Immature natural killer cell (primary cell): ENCODE data around the gene CELF2. TPM values are rescaled to one million over a fixed set of nuclear protein-coding genes. Genes with fewer than 3 reads are reported as not detected.

Experiments
- DNase-seq, 3 donors: peaks; one replicate each; pipeline ENCODE4 v3.0.0; 2022; ENCODE audit warnings: mixed read lengths in 1 of 3
- H3K27ac Mint-ChIP-seq, 6 donors: one replicate each; pipeline ENCODE4 v1.8.0; 2020; ENCODE audit warnings: mixed read lengths in 6 of 6, mild to moderate bottlenecking in 5 of 6, inconsistent platforms in 4 of 6, moderate library complexity in 3 of 6
- H3K27me3 Mint-ChIP-seq, 3 donors: one replicate each; pipeline ENCODE4 v1.8.0; 2020 to 2021; ENCODE audit warnings: low read depth in 3 of 3, mild to moderate bottlenecking in 3 of 3, mixed read lengths in 3 of 3, moderate library complexity in 3 of 3, inconsistent platforms in 1 of 3
- H3K36me3 Mint-ChIP-seq, 3 donors: one replicate each; pipeline ENCODE4 v1.8.0; 2020; ENCODE audit warnings: mixed read lengths in 3 of 3, inconsistent platforms in 2 of 3, mild to moderate bottlenecking in 2 of 3
- H3K4me1 Mint-ChIP-seq, 2 donors: one replicate each; pipeline ENCODE4 v1.8.0; 2020; ENCODE audit warnings: inconsistent platforms in 2 of 2, mild to moderate bottlenecking in 2 of 2, mixed read lengths in 2 of 2, moderate library complexity in 1 of 2
- H3K4me3 Mint-ChIP-seq, 5 donors: one replicate each; pipeline ENCODE4 v1.8.0; 2020; ENCODE audit warnings: mild to moderate bottlenecking in 5 of 5, mixed read lengths in 5 of 5, inconsistent platforms in 3 of 5, moderate library complexity in 3 of 5
- H3K9me3 Mint-ChIP-seq, 6 donors: one replicate each; pipeline ENCODE4 v1.8.0; 2020; ENCODE audit warnings: mild to moderate bottlenecking in 6 of 6, mixed read lengths in 6 of 6, inconsistent platforms in 4 of 6, moderate library complexity in 3 of 6
- polyA plus RNA-seq, 3 donors: library from polyadenylated mRNA; unstranded; fragments of 300-500 nt; fragmentation: Illumina TruSeq; gene quantifications; one replicate each; pipeline ENCODE4 v1.2.3, GENCODE V29; 2021

Gene CELF2
- polyA plus RNA-seq, 3 donors from 2014 or later: 64.2 to 174 (median 95.4) TPM

- no peaks in the 10 kb centered on the region for H3K9me3 Mint-ChIP-seq
- H3K36me3 Mint-ChIP-seq: no peaks in the 10 kb centered on the region
- H3K4me1 Mint-ChIP-seq: peaks cover 10 to 12% of the 10 kb centered on the region in 2 donors
- no peak for DNase-seq
- peaks cover 18 to 36% (median 19%) of the 10 kb centered on the region in 3 donors for H3K27me3 Mint-ChIP-seq
- H3K27ac Mint-ChIP-seq: no peak overlapping the region
- H3K4me3 Mint-ChIP-seq: peak overlapping the region in 3 of 5 donors; percentile 40 to 43 (median 42)
Measured at GRCh38 chr10:11019724-11020547, 2.3 kb downstream of the CELF2 start.

GRCh38 chr10:11020548-11020942, 2.9 kb downstream of the CELF2 start:
- no peak overlapping the region for H3K27ac Mint-ChIP-seq
- H3K9me3 Mint-ChIP-seq: no peaks in the 10 kb centered on the region
- H3K36me3 Mint-ChIP-seq: no peaks in the 10 kb centered on the region
- no peak for DNase-seq
- peaks cover 18 to 30% (median 19%) of the 10 kb centered on the region in 3 donors for H3K27me3 Mint-ChIP-seq
- H3K4me3 Mint-ChIP-seq: no peak overlapping the region
- H3K4me1 Mint-ChIP-seq: peaks cover 10 to 12% of the 10 kb centered on the region in 2 donors

- Mint-ChIP-seq H3K36me3 (no peaks in the 10 kb centered on the region), H3K4me1 (peaks cover 7 to 9% of the 10 kb centered on the region in 2 donors), H3K4me3 (no peak overlapping the region), H3K27me3 (peaks cover 15 to 22% (median 16%) of the 10 kb centered on the region in 3 donors), H3K27ac (no peak overlapping the region), H3K9me3 (no peaks in the 10 kb centered on the region)
- no peak for DNase-seq
Measured at GRCh38 chr10:11022213-11022612, 4.5 kb downstream of the CELF2 start.

- Mint-ChIP-seq H3K4me1 (peaks cover 5 to 7% of the 10 kb centered on the region in 2 donors), H3K9me3 (no peaks in the 10 kb centered on the region), H3K36me3 (no peaks in the 10 kb centered on the region), H3K4me3 (no peak overlapping the region), H3K27me3 (peaks cover 14 to 20% (median 16%) of the 10 kb centered on the region in 3 donors), H3K27ac (no peak overlapping the region)
- DNase-seq: no peak
Measured at GRCh38 chr10:11023009-11023953, 5.6 kb downstream of the CELF2 start.

GRCh38 chr10:11024596-11024995, 6.9 kb downstream of the CELF2 start:
- H3K27me3 Mint-ChIP-seq: peaks cover 10 to 18% (median 13%) of the 10 kb centered on the region in 3 donors
- no peak overlapping the region for H3K4me3 Mint-ChIP-seq
- no peak for DNase-seq
- H3K4me1 Mint-ChIP-seq: no peaks in the 10 kb centered on the region
- H3K9me3 Mint-ChIP-seq: no peaks in the 10 kb centered on the region
- no peaks in the 10 kb centered on the region for H3K36me3 Mint-ChIP-seq
- H3K27ac Mint-ChIP-seq: no peak overlapping the region

GRCh38 chr10:11025978-11026377, 8.3 kb downstream of the CELF2 start:
- no peak for DNase-seq
- H3K4me1 Mint-ChIP-seq: no peaks in the 10 kb centered on the region
- H3K4me3 Mint-ChIP-seq: no peak overlapping the region
- no peaks in the 10 kb centered on the region for H3K36me3 Mint-ChIP-seq
- no peaks in the 10 kb centered on the region for H3K9me3 Mint-ChIP-seq
- no peak overlapping the region for H3K27ac Mint-ChIP-seq
- H3K27me3 Mint-ChIP-seq: peaks cover 5 to 16% (median 7%) of the 10 kb centered on the region in 3 donors

GRCh38 chr10:11026773-11027172, 9.1 kb downstream of the CELF2 start:
- H3K36me3 Mint-ChIP-seq: no peaks in the 10 kb centered on the region
- H3K4me3 Mint-ChIP-seq: no peak overlapping the region
- H3K27me3 Mint-ChIP-seq: peaks cover 5 to 10% (median 7%) of the 10 kb centered on the region in 3 donors
- no peaks in the 10 kb centered on the region for H3K9me3 Mint-ChIP-seq
- no peaks in the 10 kb centered on the region for H3K4me1 Mint-ChIP-seq
- DNase-seq: no peak
- no peak overlapping the region for H3K27ac Mint-ChIP-seq

- peaks cover 2 to 9% (median 2%) of the 10 kb centered on the region in 3 donors for H3K27me3 Mint-ChIP-seq
- H3K4me3 Mint-ChIP-seq: no peak overlapping the region
- DNase-seq: no peak
- no peak overlapping the region for H3K27ac Mint-ChIP-seq
- H3K9me3 Mint-ChIP-seq: no peaks in the 10 kb centered on the region
- no peaks in the 10 kb centered on the region for H3K36me3 Mint-ChIP-seq
- H3K4me1 Mint-ChIP-seq: no peaks in the 10 kb centered on the region
Measured at GRCh38 chr10:11034762-11035161, 17.1 kb downstream of the CELF2 start.

GRCh38 chr10:11035301-11035991, 17.8 kb downstream of the CELF2 start:
- DNase-seq: no peak
- no peak overlapping the region for H3K27ac Mint-ChIP-seq
- no peak overlapping the region for H3K4me3 Mint-ChIP-seq
- H3K9me3 Mint-ChIP-seq: no peaks in the 10 kb centered on the region
- H3K4me1 Mint-ChIP-seq: no peaks in the 10 kb centered on the region
- H3K27me3 Mint-ChIP-seq: peaks cover 2 to 9% (median 2%) of the 10 kb centered on the region in 3 donors
- H3K36me3 Mint-ChIP-seq: no peaks in the 10 kb centered on the region

GRCh38 chr10:11036424-11037011, 18.8 kb downstream of the CELF2 start:
- Mint-ChIP-seq H3K4me3 (no peak overlapping the region), H3K36me3 (no peaks in the 10 kb centered on the region), H3K27ac (no peak overlapping the region), H3K4me1 (no peaks in the 10 kb centered on the region), H3K9me3 (no peaks in the 10 kb centered on the region), H3K27me3 (peaks cover 2 to 9% (median 2%) of the 10 kb centered on the region in 3 donors)
- no peak for DNase-seq

GRCh38 chr10:11037991-11038390, 20.3 kb downstream of the CELF2 start:
- Mint-ChIP-seq H3K27me3 (peaks cover 0 to 9% (median 2%) of the 10 kb centered on the region in 3 donors), H3K9me3 (no peaks in the 10 kb centered on the region), H3K4me1 (no peaks in the 10 kb centered on the region), H3K4me3 (no peak overlapping the region), H3K27ac (no peak overlapping the region), H3K36me3 (no peaks in the 10 kb centered on the region)
- DNase-seq: no peak

GRCh38 chr10:11042357-11042756, 24.7 kb downstream of the CELF2 start:
- no peak overlapping the region for H3K4me3 Mint-ChIP-seq
- DNase-seq: no peak
- no peaks in the 10 kb centered on the region for H3K9me3 Mint-ChIP-seq
- H3K27ac Mint-ChIP-seq: no peak overlapping the region
- no peaks in the 10 kb centered on the region for H3K4me1 Mint-ChIP-seq
- H3K27me3 Mint-ChIP-seq: peaks cover 0 to 13% (median 2%) of the 10 kb centered on the region in 3 donors
- H3K36me3 Mint-ChIP-seq: peaks cover 0 to 4% (median 0%) of the 10 kb centered on the region in 3 donors

GRCh38 chr10:11043039-11043438, 25.4 kb downstream of the CELF2 start:
- no peak for DNase-seq
- H3K27me3 Mint-ChIP-seq: peaks cover 0 to 14% (median 2%) of the 10 kb centered on the region in 3 donors
- H3K27ac Mint-ChIP-seq: no peak overlapping the region
- H3K4me3 Mint-ChIP-seq: no peak overlapping the region
- peaks cover 0 to 4% (median 0%) of the 10 kb centered on the region in 3 donors for H3K36me3 Mint-ChIP-seq
- H3K4me1 Mint-ChIP-seq: no peaks in the 10 kb centered on the region
- H3K9me3 Mint-ChIP-seq: no peaks in the 10 kb centered on the region
